NCI-H510A (cell line): Measurements from ENCODE around the gene MEIS1.

ENCODE experiments used
- DNase-seq: peaks from one replicate; lab custom pipeline; 2025; lab: John Stamatoyannopoulos, UW

The MEIS1 gene

DNA sequence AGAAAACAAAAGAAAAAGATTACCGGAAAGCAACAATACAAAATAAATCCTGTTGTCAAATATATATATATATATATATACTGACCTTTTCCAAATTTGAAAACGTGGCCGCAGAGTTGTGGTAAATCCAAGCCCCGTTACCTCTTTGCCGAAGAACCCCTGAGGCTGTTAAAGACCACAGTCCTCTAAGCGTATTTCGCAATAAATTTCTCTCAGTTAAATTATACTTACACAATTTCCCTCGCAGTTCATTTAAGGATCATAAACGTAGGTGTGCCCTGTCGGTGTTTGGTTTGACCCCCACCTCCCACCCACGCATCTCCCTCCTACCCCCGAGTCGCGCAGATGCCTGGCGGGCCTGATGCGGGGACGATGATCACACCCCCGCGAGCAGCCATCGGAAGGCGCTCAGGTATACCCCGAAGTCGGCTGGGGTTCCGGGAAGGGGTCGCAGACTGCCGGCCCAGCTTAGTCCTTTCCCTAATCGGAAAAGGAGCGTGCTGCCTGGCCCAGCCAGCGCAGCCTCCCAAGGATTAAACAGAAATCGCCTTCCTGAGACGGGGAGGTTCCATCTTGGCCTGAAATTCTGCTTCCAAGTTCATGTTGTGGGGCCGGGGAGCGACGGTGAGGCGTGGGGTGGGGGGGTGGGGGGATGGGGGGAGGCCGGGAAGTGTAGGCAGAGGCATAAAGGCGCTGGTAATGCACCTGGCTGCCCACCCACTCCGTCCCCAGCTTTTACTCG, 2.9 kb upstream of the MEIS1 start:
- DNase-seq = no peak

DNA sequence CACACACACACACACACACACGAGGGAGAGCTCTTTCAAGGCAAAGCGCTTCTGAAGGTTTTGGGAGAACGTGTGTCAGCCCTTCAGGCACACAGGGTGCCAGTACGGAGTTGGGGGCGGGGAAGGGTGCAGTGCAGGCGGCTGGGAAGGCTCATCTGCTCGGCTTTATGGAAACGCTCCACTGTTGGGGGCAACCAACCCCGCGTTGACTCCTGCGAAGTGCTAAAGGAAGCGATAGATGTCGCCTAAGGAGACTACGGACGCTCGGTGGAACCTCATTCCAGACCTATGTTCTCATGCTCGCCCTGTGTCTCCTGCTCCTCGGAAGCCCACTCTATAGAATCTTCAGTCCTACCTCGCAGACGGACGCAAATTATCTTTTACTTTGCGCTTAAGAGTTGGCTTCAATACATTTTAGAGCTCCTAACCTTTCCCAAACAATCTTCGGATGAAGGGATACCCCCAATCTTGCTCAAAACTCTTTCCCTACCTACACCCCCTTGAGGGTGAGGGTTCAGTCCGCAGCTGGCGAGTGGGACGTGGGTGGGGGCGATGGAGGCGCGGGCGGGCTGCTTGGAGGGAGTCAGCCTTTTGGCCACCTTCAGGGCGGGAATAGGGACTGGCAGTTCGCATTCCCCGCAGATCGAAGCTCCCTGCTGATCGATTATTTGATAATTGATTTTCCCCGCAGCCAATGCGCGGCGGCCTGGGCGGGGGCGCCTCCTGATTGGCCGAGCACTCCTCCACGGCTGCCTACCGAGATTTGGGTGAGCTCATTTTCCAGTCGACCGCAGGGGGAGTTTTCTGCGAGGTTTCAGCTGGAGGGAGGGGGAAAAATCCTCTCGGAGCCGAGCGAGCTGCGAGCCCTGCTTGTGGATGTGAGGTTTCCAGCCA, 1.9 kb upstream of the MEIS1 start:
- peak; percentile 94 for DNase-seq

DNA sequence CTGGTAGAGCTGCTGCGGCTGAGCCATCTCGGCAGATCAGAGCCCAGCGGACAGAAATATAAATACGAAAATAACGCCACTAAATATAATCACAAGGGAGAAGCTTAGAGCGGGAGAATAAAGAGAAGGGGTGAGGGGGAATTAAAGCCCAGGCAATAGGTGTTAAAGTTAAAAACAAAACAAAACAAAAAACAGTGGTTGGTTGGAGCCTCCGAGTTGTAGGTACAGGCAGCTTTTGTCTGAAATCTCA, 1.3 kb upstream of the MEIS1 start:
- DNase-seq = no peak

DNA sequence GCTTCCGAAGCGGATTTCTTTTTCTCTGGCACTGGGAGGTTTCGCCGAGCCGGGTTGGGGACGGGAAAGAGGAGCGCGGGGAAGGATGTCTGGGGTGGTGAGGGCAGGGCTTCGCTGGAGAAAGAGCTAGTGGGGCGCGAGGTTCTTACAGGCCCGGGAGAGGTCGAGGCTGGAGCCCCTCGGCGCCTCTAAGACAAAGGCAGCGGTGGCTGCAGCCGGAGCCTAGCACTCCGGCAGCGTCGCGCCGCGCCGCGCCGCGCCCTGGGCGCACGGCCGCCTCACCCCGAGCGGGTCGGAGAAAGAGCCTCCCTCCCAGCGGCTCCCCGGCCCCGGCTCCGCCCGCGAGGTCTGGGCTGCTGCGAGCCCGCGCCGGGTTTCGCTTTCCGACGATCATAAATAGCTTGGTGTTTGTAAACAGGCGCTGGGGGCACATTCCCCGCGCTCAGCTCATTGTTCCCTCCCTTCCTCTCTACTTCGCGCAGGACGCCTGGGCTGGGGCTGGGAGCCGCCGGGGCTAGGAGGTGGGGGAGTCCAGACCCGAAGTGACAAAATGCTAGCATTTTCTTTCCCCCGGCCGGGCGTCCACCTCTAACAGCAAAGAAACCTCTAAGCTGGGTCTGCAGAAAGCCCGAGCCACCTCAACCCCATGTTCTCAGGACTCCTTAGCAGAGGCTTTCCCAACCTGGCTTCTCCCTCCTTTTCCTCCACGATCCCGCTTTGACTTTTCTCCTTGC, 813 bp upstream of the MEIS1 start:
- peak; percentile 38 for DNase-seq

DNA sequence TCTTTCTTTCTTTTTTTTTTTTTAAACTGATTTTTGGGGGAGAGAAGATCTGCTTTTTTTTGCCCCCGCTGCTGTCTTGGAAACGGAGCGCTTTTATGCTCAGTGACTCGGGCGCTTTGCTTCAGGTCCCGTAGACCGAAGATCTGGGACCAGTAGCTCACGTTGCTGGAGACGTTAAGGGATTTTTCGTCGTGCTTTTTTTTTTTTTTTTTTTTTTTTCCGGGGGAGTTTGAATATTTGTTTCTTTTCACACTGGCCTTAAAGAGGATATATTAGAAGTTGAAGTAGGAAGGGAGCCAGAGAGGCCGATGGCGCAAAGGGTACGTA, 587 bp downstream of the MEIS1 start:
- no peak for DNase-seq

DNA sequence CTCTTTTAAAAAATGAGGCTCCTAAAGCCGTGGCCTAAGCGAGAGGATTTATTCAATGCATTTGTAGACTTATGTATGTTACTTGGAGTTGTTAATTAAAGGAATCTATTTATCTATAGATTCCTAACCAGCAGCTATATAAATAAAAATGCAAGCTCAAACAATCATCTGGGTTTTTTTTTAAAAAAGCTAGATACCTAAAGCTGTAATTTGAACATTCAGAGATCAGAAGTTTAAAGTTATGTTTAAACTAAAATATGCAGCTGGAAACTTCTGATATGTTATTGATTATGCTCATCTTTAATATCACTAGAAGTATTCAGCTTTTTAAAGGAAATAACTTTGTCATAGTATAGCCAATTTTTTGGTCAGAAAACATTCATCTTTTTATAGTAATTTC, 1.0 kb downstream of the MEIS1 start:
- no peak for DNase-seq

DNA sequence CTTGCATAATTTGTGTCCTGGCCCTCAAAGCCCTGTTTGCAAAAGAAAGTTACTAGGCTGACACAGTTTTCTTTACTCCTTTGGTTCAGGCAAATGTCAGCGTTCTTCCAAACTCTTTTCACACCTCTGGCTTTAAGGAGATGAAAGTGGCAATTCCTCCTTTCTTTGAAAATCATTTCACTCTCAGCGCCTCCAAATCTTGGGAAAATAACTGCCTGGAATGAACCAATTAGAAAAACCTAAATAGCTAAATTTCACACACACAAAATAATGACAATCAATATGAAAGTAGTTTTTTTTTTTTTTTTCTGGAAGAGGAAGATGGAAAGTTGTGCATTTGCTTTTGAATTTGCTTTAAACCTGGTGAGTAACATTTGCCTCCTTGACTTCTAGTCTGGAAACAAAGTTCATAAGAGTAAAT, 1.7 kb downstream of the MEIS1 start:
- no peak for DNase-seq

DNA sequence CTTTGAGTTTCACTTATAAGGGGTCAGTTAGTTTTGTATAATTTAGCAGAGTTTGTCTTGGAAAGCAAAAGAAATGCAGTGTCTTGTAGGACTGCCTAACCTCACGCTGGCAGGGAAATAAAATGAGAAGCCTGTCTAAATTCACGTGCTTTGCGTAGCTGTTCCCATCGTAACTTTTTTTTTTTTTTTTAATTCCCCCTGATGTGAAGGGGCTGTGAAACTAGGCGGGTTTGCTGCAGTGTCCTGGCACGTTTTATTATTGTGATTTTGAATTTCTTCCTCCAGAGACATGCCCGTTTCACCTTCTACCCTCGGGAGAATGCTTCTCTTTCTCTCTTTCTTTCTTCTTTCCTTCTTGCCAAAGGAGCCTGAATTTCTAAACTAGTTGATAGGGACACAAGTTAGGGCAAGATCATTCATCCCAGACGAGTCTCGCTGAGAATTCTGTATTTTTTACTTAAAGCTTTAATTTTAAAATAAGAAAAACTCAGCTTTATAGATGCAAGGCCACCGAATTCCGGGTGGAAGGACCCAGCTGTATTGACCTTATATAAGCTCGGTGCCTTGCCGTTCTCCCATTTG, 2.3 kb downstream of the MEIS1 start:
- no peak for DNase-seq

DNA sequence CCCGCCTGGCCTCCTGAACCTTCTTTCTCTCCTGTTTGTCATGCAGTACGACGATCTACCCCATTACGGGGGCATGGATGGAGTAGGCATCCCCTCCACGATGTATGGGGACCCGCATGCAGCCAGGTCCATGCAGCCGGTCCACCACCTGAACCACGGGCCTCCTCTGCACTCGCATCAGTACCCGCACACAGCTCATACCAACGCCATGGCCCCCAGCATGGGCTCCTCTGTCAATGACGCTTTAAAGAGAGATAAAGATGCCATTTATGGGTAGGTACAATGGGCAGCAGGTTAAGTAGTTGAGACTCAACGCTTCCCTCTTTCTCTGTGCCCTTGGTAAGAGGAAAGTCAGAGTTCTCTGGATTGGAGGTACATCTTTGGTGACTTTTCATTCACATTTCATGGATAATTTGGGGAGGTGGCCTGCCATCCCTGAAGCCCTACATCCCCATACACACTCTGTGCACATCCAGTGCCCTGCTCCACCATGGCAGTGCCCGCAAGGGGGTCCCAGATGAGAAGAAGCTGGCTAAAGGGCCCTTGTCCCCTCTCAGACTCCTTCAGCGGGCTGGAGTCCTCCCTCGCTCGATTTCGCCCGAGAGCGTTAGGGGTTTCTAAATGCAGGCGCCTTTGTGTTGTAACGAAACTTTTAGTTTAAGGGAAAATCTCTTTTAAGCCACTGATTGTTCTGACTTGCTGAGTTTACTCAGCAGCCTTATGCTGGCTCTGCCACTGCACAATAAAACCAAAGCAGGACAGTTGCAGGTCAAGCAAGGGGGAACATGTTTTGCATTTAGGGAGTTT, 3.0 kb downstream of the MEIS1 start:
- DNase-seq = no peak

DNA sequence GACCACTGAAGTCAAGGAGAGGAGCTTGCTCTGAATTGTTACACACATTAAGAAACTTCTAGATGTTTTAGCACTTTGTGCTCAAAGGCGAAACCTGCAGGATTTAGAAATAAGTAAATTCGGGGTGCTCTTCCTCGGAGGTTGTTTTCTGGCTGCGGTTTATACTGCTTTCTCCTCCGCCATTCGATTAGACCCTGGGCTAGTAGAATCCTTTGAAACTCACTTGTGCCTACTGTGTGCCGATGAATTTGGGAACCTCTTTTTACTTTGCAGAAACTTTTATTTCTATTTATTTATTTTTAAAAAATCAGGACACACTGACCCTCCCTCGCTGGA, 3.5 kb downstream of the MEIS1 start:
- no peak for DNase-seq

DNA sequence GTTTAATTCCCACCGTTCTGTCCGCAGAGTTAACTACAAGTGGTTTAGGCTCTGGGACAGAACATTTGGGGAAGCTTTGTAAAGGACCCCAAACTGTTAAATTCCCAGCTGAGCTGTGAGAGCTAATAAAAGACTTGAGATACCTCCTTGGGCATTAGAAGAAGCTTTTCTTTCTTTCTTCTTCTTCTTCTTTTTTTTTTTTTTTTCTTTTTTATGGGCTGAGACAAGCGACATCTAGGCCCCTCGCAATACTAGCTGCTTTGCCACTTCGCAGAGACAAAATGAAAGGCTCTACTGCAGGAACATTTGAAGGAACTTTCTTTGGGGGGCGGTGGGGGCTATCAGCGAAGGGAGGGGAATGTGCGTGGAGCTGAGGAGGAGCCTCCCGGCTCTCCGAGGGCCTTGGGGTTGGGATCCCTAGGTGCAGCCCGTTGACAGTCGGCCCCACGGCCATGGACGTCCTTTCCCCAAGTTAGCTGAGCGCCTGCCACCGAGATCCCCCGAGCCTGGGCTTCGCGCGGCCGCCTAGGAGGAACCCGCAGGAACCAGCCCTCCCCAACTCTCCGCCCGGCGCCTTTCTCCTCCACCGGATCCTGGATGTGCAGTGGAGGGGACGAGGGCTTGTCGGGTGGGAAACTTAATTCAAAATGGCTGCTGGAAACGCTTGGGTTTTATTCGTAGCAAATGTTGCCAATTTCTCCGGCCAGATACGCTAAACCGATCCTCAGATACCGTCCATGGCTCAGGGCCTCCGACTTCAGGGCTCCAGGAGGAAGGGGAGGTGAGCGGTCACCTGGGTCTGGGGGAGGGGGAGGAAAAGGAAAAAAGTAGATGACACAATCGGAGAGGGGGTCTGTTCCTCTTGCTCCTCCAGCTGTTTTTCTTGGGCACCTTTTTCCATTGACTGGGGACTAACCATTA, 4.2 kb downstream of the MEIS1 start:
- no peak for DNase-seq

DNA sequence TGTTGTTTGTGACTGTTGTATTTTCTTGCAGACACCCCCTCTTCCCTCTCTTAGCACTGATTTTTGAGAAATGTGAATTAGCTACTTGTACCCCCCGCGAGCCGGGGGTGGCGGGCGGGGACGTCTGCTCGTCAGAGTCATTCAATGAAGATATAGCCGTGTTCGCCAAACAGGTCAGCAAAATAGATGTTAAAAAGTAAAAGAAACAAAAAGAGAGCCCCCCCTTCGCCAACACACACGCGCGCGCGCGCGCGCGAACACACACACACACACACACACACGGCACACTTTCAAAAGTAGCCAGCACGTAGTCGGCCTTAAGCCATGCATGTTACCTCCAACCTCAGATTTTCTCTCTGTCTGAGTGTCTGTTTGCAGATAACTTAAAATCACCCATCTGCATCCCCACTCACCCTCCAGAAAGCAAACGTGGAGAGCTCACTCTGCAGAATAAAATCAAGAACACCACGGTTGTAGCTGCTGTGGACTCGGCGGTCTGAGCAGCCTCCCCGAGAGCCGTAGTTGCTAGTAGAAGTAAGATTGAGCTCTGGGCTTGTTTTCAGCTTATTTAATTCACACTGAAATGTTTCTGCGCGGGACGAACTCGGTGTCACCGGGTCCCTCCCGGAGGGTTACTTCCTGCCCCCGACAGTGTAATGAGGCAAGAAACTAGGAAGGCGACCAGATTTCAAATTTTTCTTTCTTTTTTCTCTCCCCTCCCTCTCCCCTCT, 5.1 kb downstream of the MEIS1 start:
- no peak for DNase-seq

DNA sequence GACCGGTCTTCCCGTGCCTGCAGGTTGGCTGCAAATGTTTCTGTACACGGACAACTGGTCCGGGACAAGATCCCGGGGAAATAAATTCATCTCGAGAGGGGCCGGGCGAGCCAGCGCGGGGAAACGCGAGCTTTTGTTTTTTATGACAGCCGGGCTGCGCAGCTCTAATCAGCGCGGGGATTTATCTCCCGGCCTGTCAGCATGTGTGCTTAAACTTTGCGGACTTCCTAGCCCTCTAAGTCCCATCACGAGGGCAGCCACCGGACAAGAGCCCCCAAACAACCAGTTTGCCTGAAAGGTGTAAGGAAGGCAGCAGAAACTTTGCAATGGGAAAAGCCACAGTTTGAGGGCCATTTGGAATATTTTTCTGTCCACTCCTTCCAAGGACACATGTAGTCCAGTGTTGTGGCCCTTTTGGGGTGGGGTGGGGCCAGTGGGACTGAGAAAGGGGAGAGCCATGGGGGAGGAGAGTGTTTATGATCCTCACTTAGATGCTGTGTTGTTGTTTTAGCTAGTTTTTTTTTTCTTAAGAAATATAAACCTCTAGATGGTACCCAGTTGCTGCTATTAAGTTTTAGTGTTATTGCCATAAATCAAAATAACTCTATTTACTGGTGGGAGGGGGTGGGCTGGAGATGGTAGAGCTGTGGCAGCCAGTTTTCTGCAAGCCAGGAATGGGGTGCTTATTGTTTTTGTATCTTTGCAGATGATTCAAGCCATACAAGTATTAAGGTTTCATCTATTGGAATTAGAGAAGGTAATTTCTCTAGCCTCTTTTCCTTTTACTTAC, 6.0 kb downstream of the MEIS1 start:
- no peak for DNase-seq

DNA sequence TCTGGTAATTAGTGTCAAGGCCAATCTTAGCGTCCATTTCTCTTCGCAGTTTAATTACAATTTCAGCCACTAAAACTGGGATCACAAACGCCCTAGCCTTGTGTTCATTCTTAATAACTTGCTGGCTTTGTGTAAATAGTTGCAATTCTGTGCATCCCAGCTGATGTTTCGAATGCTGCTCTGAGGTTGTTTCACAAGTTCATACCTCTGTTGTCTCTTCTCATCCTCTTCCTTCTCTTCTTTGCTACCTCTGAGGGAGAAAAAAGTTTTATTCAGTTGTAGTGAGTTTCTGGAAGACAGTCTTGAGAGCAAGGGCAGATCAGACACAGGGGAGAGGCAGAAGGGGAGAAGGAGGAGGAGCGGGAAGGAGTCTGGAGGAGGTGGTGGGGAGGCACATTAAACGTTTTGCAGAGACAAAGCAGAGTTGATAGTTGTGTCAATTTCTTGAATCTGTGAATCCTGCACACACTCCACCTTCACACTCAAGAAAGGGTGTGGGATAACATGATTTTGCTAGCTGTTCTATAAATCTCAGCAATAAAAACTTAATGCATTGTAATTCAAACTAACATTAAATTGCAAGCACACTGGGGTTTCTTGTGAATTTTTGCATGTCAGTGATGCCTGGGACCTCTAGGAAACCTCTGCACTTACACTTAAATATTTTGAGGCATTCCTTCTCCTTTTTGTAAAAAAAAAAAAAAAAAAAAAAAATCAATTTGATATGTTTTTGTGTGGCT, 6.8 kb downstream of the MEIS1 start:
- DNase-seq = no peak

DNA sequence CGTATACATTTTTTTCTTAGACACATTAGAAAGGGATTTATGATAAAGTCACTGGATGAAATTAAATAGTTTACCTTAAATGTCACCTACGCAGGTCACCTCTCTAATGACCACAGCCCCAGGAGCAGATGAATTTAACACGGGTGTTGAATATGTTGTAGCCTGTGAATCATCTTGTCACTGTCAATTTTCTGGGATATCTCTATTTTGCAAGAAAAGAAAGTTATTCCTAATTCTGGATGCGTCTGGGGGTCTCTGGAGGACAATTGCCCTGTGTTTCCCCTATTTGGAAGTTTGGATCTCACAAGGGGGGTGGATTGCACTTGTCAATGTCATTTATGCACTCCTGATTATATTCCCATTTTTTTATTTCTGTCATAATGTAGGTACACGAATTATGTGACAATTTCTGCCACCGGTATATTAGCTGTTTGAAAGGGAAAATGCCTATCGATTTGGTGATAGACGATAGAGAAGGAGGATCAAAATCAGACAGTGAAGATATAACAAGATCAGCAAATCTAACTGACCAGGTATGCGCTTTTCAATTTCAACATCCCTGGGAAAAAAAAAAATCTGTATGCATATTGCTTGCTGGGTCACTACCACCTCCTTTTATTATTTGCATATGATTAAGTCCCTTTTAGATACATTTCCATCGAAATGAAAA, 7.7 kb downstream of the MEIS1 start:
- no peak for DNase-seq

DNA sequence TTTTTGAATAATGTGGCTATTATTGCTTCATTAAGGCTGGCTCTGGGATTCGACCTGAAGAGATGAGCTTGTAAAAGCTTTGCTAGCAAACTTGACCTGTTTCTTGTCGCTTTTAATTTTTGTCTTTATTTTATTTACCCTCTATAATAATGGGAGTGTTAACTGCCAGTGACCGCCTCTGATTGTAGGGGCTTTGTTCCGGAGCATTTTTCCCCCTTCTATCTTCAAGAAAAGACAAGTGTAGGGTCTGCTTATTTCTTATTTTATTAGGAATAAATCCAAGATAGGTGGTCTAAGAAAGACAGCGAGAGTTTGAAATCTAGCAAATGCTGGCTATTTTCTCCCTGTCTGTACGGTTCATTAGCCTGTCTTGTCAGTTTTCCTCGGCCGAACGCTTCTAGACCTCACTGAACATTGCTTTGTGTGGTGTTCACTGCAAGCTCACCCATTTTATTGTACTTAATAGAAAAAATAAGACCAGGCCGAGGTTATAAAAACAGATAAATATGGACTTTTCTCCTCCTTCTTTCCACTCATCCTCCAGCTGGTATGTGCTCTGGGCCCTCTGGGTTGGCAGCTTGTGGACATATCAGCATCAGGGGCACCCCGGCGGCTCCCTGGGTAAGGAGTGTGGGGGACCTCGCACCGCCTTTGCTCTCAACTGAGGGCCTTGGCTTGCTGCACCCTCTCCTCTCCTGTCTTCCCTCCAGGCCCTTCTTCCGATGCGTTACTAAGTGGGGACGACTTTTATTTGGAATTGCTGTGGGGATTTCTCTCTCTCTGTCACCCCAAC, 8.5 kb downstream of the MEIS1 start:
- DNase-seq = no peak
